ENCODE measurements around the gene TRIP4.

Gene TRIP4

DNA sequence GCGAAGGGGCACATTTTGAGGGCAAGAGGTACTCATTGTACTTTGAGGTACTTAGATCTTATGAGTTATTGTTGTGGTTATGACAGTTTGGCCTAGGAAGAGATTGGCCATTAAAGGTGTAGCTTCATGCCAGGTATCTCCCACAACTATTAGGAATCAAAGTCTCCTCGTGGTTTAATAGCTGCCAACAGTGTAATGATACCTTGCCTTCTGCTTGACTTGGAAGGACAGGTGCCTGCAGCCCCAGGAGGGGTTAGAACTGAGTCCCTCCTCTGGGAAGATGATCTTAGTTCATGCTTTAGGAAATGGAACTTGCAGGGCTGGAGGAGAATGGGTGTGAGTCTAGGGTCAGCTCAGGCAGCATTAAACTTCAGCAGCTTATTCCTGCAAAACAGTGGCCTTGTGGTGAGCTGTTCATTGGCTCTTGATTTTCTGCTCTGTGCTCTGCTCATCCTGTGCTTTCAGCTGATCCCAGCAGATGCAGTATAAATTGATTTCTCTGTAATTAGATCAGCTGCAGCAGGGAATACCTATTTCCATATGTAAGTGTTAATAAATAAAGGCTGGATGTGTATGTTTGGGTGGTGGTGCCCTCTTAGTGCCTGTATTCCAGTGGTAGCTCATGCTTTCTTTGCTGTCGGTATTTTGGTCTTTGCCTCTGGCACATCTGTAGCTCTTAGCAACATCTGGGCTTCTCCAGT, 113.2 kb downstream of the TRIP4 start:
- no peak for DNase-seq

DNA sequence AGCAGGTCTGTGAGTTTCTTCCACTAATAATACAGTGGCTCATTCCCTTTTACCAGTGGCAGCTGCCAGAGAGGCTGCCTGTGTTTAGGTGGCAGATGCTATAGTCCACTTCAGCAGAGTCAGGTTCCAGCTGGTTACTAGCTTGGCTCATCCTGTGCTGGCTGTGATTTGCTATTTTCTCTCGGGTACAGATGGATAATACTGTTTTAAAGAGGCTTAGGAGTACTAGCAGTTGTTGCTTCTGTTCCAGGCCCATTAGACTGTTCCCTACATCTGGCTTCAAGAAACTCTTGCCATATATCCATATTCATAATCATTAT, 113.7 kb downstream of the TRIP4 start:
- peak in 1 of 2 donors; percentile 10 for DNase-seq

DNA sequence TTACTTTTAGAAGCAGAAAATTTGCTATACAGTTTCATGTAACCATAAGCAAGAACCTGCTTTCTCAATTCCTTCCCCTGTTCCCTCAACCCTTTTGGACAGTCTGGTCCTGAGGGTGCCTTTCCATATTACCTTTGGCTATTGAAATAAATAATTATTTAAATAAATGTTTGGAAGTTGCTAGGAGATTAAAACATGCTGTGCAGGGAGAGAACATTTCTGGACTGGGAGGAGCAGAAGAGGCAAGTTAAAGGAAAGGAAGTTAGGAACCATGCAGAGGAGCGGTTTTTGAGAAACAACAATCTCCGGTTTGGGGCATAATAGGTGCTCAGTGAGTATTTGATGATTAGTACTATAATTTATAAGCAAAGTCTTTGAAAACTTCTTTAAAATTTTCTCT, 114.5 kb downstream of the TRIP4 start:
- DNase-seq: no peak

DNA sequence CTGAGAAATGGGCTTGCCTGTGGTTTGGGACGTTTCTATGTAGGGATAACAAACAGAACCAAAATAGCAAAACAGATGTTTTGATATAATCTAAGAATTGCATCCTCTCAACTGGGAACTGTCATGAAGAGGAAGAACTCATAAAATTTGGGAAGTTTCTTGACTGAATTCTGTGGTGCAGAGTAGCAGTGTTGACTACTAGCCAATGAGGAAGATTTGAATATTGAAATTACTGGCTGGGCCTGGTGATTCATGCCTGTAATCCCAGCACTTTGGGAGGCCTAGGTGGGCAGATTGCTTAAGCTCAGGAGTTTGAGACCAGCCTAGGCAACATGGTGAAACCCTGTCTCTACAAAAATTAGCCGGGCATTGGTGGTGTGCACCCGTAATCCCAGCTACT, 114.9 kb downstream of the TRIP4 start:
- DNase-seq: no peak

DNA sequence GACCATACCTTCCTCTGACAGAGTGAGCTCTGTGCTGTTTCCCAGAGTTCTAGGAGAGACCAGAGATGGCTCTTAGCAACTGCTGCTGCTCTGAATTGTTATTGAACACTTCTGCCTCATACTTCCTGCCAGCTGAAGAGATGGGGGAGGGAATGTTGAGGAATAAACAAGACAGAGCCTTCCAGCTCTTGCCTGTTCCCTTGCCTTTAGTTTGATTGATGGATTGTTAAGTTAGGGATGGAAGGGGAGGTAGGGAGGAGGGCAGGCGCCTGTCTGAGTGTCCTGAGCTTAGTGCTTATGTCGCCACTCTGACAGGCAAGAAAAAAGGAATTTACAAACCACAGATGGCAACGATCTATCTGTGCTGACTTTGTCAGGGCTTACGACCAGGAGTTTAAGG, 115.6 kb downstream of the TRIP4 start:
- peak in 1 of 2 donors; percentile 52 for DNase-seq

DNA sequence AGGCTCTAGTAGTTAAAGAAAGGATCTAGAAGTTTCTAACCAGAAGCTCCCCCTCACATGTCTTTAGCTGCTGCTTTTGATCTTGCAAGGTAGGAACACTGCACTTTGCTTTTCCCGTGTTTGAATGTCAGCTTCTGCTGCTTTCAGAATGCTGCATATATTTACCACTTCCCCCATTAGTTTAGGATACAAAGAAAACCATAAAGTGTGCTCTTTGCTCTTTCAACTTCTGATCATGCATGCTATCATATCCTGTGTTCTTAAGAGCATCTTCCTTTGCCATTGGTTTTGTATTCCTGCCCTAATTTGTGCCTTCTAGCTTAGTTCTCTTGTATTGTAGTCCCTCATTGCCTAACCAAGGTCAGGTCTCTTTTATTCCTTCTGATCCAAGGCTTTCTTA, 116.0 kb downstream of the TRIP4 start:
- DNase-seq: no peak

All from hippocampal formation (tissue), 2 donors.